Stimulated activated CD8-positive, alpha-beta memory T cell treated with anti-CD3 and anti-CD28 coated beads, Interleukin-15, amount 100 ng/mL, for 48 hours (primary cell): ENCODE measurements around the gene CPT2.

Experiments
- DNase-seq, 2 donors: peaks; one replicate each; pipeline ENCODE4 v3.0.0-alpha.2; 2020; ENCODE audit warnings: low read depth in 2 of 2

The CPT2 gene

DNA sequence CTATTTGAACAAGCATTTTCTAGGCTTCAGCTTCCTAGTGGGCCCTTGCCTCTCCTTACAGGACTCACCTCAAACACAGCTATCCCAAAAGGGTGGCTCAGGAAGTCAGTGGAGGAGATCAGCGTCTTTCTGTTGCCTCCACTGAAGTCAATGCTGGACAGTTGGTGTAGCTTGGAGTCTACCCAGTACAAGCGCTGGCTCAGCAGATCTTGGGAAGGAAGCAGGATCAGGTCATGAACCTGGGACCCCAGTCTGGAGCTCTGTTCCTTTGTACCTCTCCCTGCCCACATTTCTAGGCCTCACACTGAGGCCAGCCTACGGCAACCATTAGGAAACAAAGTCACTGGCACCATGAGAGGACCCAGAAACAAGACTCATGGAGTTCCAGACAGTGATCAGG is 65.4 kb downstream of the CPT2 start:
- no peak for DNase-seq
